OCI-LY1 (cell line): ENCODE data around the gene TSR1.

ENCODE experiments used
- H2AFZ ChIP-seq: fragments of 200-600 bp; sonication (generic), shearing (Covaris generic); 2 replicates; pipeline ENCODE4 v1.6.0; 2014; ENCODE audit warnings: antibody characterized with exemption, mild to moderate bottlenecking, low read length
- H3F3A ChIP-seq: fragments of 200-600 bp; sonication (generic), shearing (Covaris generic); 2 replicates; pipeline ENCODE4 v1.6.0; 2014; ENCODE audit warnings: mild to moderate bottlenecking, antibody characterized with exemption, low read length, moderate library complexity; ENCODE audit not compliant: insufficient read depth
- H3K27ac ChIP-seq: fragments of 200-600 bp; sonication (generic); 2 replicates; pipeline ENCODE4 v1.5.1; 2014; ENCODE audit warnings: low read length, mixed run types, mild to moderate bottlenecking, low read depth; ENCODE audit not compliant: poor library complexity, severe bottlenecking
- H3K27me3 ChIP-seq: fragments of 200-600 bp; sonication (generic); 2 replicates; pipeline ENCODE4 v1.6.0; 2014; ENCODE audit warnings: antibody characterized with exemption, mild to moderate bottlenecking, low read length, moderate library complexity; ENCODE audit not compliant: insufficient read depth
- H3K36me3 ChIP-seq: fragments of 200-600 bp; sonication (generic); 2 replicates; pipeline ENCODE4 v1.6.1; 2014; ENCODE audit warnings: mild to moderate bottlenecking, antibody characterized with exemption, low read length, moderate library complexity, mixed read lengths; ENCODE audit not compliant: insufficient read depth
- H3K4me1 ChIP-seq: fragments of 200-600 bp; sonication (generic); 2 replicates; pipeline ENCODE4 v1.5.1; 2014; ENCODE audit warnings: mild to moderate bottlenecking, low read length, moderate library complexity; ENCODE audit not compliant: insufficient read depth, severe bottlenecking
- H3K4me2 ChIP-seq: fragments of 200-600 bp; sonication (generic), shearing (Covaris generic); 2 replicates; pipeline ENCODE4 v1.6.1; 2014; ENCODE audit warnings: low read length
- H3K4me3 ChIP-seq: fragments of 200-600 bp; sonication (generic); 2 replicates; pipeline ENCODE4 v1.5.1; 2014; ENCODE audit warnings: low read length, low read depth, mild to moderate bottlenecking, mixed read lengths; ENCODE audit not compliant: poor library complexity, severe bottlenecking
- H3K79me2 ChIP-seq: fragments of 200-600 bp; shearing (Covaris generic); 2 replicates; pipeline ENCODE4 v1.6.1; 2016; ENCODE audit warnings: mixed run types, low read length, mixed read lengths; ENCODE audit not compliant: insufficient read depth
- H3K9ac ChIP-seq: fragments of 200-600 bp; sonication (generic), shearing (Covaris generic); 2 replicates; pipeline ENCODE4 v1.6.1; 2014; ENCODE audit warnings: mild to moderate bottlenecking, low read length, mixed read lengths
- H3K9me2 ChIP-seq: fragments of 200-600 bp; sonication (generic), shearing (Covaris generic); 2 replicates; pipeline ENCODE4 v1.6.1; 2014; ENCODE audit warnings: low read depth, mild to moderate bottlenecking, low read length, mixed read lengths
- H3K9me3 ChIP-seq: fragments of 200-600 bp; shearing (Covaris generic); 2 replicates; pipeline ENCODE4 v1.6.1; 2014; ENCODE audit warnings: low read length, mixed read lengths
- H4K20me1 ChIP-seq: fragments of 200-600 bp; sonication (generic), shearing (Covaris generic); 2 replicates; pipeline ENCODE4 v1.6.0; 2016; ENCODE audit warnings: mild to moderate bottlenecking, low read length; ENCODE audit not compliant: insufficient read depth
- CTCF ChIP-seq: fragments of 200-600 bp; sonication (generic), shearing (Covaris generic); IDR thresholded peaks from 2 replicates; pipeline ENCODE4 v1.5.1; 2017; ENCODE audit warnings: mild to moderate bottlenecking, antibody characterized with exemption, low read length, moderate library complexity, mixed read lengths
- EZH2 ChIP-seq: fragments of 200-600 bp; sonication (generic), shearing (Covaris generic); IDR thresholded peaks from 2 replicates; pipeline ENCODE4 v1.8.0; 2017; ENCODE audit warnings: borderline replicate concordance, mixed run types, mild to moderate bottlenecking, antibody characterized with exemption, low read length, moderate library complexity, mixed read lengths

TSR1 gene

GRCh38 chr17:2363318-2363717 is 27.1 kb upstream of the TSR1 start:
- H2AFZ ChIP-seq, result no peak overlapping the region
- H3F3A ChIP-seq, result no peaks in the 10 kb centered on the region
- no peak overlapping the region for H3K4me2 ChIP-seq
- no peak overlapping the region for H3K27ac ChIP-seq
- H3K9me2 ChIP-seq, result no peaks in the 10 kb centered on the region
- no peaks in the 10 kb centered on the region for H3K4me1 ChIP-seq
- no peaks in the 10 kb centered on the region for H4K20me1 ChIP-seq
- no peaks in the 10 kb centered on the region for H3K9me3 ChIP-seq
- no peaks in the 10 kb centered on the region for H3K27me3 ChIP-seq
- no peak overlapping the region for H3K9ac ChIP-seq
- no peak overlapping the region for H3K4me3 ChIP-seq
- TF ChIP-seq EZH2, result no peak
- no peak for TF ChIP-seq CTCF
- H3K79me2 ChIP-seq, result no peaks in the 10 kb centered on the region
- H3K36me3 ChIP-seq, result peaks cover 17% of the 10 kb centered on the region; the same call in 1 of the 2 replicates

- Histone ChIP-seq H4K20me1 (no peaks in the 10 kb centered on the region), H3K36me3 (peaks cover 17% of the 10 kb centered on the region; the same call in 1 of the 2 replicates), H3K9me3 (no peaks in the 10 kb centered on the region), H3K4me2 (no peak overlapping the region), H3K9ac (no peak overlapping the region), H3K27ac (no peak overlapping the region), H3K27me3 (no peaks in the 10 kb centered on the region), H3K79me2 (no peaks in the 10 kb centered on the region), H3K4me1 (no peaks in the 10 kb centered on the region), H2AFZ (no peak overlapping the region), H3K4me3 (no peak overlapping the region), H3F3A (no peaks in the 10 kb centered on the region), H3K9me2 (no peaks in the 10 kb centered on the region)
- no peak for TF ChIP-seq CTCF
- no peak for TF ChIP-seq EZH2
Observed at GRCh38 chr17:2362881-2363280, 26.6 kb upstream of the TSR1 start.

- H3K27me3 ChIP-seq, result no peaks in the 10 kb centered on the region
- TF ChIP-seq CTCF (no peak), EZH2 (no peak)
- H3K4me1 ChIP-seq, result no peaks in the 10 kb centered on the region
- H3K9me3 ChIP-seq, result no peaks in the 10 kb centered on the region
- H2AFZ ChIP-seq, result no peak overlapping the region
- H3K4me3 ChIP-seq, result no peak overlapping the region
- peaks cover 17% of the 10 kb centered on the region; the same call in 1 of the 2 replicates for H3K36me3 ChIP-seq
- no peaks in the 10 kb centered on the region for H4K20me1 ChIP-seq
- H3K4me2 ChIP-seq, result no peak overlapping the region
- H3K9ac ChIP-seq, result no peak overlapping the region
- no peaks in the 10 kb centered on the region for H3K9me2 ChIP-seq
- no peaks in the 10 kb centered on the region for H3F3A ChIP-seq
- no peaks in the 10 kb centered on the region for H3K79me2 ChIP-seq
- no peak overlapping the region for H3K27ac ChIP-seq
Observed at GRCh38 chr17:2362416-2362815, 26.2 kb upstream of the TSR1 start.
